ENCODE measurements around the gene KCNK16.

The KCNK16 gene

DNA sequence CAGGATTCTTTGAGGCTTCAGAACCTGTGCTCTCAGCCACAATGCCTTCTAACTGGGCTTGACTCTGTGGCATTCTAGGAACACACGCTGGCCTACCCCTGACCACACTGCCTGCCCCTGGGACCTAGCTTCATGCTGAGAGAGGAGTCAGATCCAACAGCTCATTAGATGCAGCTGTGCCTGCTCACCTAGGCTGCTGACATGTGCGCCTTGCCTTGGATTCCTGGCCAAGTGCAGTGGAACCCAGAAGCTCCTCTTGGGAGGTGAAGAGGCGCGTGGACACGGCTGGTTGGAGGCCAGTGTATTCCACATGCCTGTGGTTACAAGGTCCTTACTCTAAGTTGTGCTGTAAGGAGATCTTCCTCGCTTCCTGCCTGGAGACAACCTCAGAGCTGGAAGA, 24.7 kb upstream of the KCNK16 start:
- no peak overlapping the region for H3K4me3 ChIP-seq
- no peak for DNase-seq
- H3K27me3 ChIP-seq = no peaks in the 10 kb centered on the region
- H3K36me3 ChIP-seq = no peaks in the 10 kb centered on the region
- intact Hi-C loops (cut with DNase I; ENCODE audit: low total_unique reads) = no loop called here
- no peaks in the 10 kb centered on the region for H3K9me3 ChIP-seq
- TF ChIP-seq, protein P1, sequence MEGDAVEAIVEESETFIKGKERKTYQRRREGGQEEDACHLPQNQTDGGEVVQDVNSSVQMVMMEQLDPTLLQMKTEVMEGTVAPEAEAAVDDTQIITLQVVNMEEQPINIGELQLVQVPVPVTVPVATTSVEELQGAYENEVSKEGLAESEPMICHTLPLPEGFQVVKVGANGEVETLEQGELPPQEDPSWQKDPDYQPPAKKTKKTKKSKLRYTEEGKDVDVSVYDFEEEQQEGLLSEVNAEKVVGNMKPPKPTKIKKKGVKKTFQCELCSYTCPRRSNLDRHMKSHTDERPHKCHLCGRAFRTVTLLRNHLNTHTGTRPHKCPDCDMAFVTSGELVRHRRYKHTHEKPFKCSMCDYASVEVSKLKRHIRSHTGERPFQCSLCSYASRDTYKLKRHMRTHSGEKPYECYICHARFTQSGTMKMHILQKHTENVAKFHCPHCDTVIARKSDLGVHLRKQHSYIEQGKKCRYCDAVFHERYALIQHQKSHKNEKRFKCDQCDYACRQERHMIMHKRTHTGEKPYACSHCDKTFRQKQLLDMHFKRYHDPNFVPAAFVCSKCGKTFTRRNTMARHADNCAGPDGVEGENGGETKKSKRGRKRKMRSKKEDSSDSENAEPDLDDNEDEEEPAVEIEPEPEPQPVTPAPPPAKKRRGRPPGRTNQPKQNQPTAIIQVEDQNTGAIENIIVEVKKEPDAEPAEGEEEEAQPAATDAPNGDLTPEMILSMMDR (IDR thresholded peaks at IDR 0.05) = no peak
- peaks cover 0 to 34% (median 10%) of the 10 kb centered on the region in 4 donors for H3K4me1 ChIP-seq
- no peak overlapping the region for H3K27ac ChIP-seq

DNA sequence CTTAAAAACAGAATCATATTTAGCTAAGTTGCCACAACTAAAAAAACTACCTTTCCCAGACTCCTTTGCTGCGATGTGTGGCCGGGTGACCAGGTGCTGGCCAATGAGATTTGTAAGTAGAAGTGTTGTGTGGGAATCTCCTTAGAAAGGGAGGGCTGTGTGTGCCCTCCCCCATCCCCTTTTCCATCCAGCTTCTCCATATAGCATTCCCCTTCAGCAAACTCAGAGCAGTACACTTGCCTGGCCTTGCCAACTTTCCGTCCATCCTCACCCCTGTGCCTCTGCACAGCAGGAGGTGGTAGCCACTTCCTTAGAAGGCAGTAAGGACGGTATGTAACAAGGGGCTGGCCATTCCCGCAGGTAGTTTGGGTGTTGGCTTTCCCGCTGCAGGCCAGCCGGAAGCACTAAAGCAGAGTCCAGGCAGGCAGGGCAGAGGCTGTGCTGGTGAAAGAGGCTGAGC, 22.3 kb upstream of the KCNK16 start:
- Histone ChIP-seq H3K4me3 (peak overlapping the region in 1 of 2 donors; percentile 7), H3K27ac (peak overlapping the region; percentile 65 to 77), H3K36me3 (no peaks in the 10 kb centered on the region), H3K4me1 (peaks cover 0 to 45% (median 19%) of the 10 kb centered on the region in 4 donors), H3K9me3 (no peaks in the 10 kb centered on the region), H3K27me3 (no peaks in the 10 kb centered on the region)
- DNase-seq = no peak
- TF ChIP-seq, protein P1 (IDR thresholded peaks at IDR 0.05) = no peak
- intact Hi-C loops (cut with DNase I; ENCODE audit: low total_unique reads) = no loop called here

DNA sequence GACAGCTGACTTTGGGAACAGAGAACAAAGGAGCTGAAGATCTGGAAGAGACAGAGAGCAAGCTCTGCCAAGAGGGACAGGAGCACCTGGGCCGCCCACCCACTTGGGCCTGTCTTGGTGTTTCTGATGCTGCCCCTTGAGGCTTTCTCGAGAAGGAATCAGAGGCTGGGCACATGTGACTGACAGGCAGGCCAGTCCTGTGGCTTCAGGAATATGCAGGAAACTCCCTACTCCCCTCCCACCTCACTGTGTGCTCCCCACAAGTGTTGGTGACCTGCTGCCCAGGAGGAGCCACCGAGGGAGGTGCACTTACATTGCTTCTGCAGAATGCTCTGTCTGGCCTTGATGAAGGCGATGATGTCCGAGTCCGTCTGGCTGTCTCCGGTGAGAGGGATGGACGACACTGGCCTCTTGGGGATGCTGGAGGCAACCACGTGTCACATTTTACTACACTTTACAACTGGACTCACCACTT, 20.9 kb upstream of the KCNK16 start:
- no peaks in the 10 kb centered on the region for H3K27me3 ChIP-seq
- peaks cover 0 to 58% (median 27%) of the 10 kb centered on the region in 4 donors for H3K4me1 ChIP-seq
- no peak overlapping the region for H3K27ac ChIP-seq
- H3K4me3 ChIP-seq = no peak overlapping the region
- TF ChIP-seq, protein P1 (IDR thresholded peaks at IDR 0.05) = no peak
- no peaks in the 10 kb centered on the region for H3K9me3 ChIP-seq
- no peak for DNase-seq
- no peaks in the 10 kb centered on the region for H3K36me3 ChIP-seq
- intact Hi-C loops (cut with DNase I; ENCODE audit: low total_unique reads) = no loop called here

DNA sequence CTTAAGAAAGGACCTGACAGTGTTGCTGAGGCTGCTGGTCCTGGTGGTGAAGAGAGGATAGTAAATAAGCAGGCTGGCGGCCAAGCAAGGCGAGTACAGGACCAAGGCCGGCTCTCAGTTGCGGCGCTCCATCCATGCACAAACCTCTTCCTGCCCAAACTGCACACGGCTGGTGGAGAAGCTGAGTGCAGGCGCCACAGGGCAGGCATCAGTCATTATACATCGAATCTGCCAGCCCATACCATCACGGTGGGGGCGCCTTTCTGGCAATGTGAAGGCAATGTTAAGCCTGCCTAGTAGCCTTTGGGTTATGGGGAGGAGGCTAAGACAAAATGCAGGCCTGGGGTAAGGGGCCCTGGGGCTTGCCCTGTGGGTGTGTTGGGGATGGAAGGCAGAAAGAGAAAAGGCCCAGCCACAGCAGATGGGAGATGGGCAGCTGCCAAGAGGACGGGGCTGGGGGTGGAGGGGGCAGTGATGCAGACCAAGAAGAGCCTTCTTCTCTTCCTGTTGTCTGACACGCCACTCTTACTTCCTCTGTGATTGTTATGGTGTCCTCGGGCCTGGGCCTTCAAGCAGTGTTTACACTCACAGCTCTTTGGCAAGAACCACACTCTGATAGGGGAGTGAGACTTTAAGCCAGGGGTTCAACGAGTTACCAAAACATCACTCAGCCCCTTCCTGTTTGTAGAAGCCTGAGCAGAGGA, 20.3 kb upstream of the KCNK16 start:
- intact Hi-C loops (cut with DNase I; ENCODE audit: low total_unique reads) = no loop called here
- H3K4me3 ChIP-seq = no peak overlapping the region
- TF ChIP-seq, protein P1 (IDR thresholded peaks at IDR 0.05) = no peak

DNA sequence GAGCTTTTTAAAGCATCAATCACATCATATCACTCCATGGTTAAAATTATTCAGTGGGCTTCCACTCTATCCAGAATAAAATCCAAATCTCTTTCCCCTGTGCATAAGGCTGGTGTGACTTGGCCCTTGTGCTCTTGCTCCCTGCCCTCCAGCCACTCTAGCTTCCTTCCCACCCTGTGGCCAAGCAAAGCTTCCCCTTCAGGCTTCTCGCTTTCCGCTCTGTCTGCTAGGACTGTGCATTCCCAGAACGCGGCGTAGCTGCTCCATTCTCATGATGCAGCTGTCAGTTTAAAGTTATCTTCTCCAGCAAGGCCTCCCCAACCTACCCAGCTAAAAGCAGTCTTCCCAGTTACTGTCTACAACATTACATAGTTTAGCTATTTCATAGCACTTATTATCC, 19.4 kb upstream of the KCNK16 start:
- TF ChIP-seq, protein P1 (IDR thresholded peaks at IDR 0.05) = no peak
- Histone ChIP-seq H3K9me3 (no peaks in the 10 kb centered on the region), H3K4me1 (peaks cover 0 to 58% (median 27%) of the 10 kb centered on the region in 4 donors), H3K36me3 (no peaks in the 10 kb centered on the region), H3K27ac (no peak overlapping the region), H3K4me3 (no peak overlapping the region), H3K27me3 (no peaks in the 10 kb centered on the region)
- no peak for DNase-seq
- intact Hi-C loops (cut with DNase I; ENCODE audit: low total_unique reads) = no loop called here

More for the DNA sequence above, 20.3 kb upstream of the KCNK16 start:
- H3K36me3 ChIP-seq = no peaks in the 10 kb centered on the region
- no peak for DNase-seq
- H3K27me3 ChIP-seq = no peaks in the 10 kb centered on the region
- no peak overlapping the region for H3K27ac ChIP-seq
- no peaks in the 10 kb centered on the region for H3K9me3 ChIP-seq
- peaks cover 0 to 58% (median 27%) of the 10 kb centered on the region in 4 donors for H3K4me1 ChIP-seq

Data from tibial artery (tissue), 4 donors.